HEK293 (cell line): ENCODE data around the gene HS3ST3A1.

Experiments used
- CTCF ChIA-PET: fragments of 350-600 bp; formaldehyde crosslinking; extraction: SDS; loops from one replicate; lab custom pipeline; 2021; ENCODE audit warnings: antibody characterized with exemption; lab: Yijun Ruan, JAX
- POLR2A ChIA-PET: fragments of 300-600 bp; formaldehyde crosslinking; extraction: SDS; loops from one replicate; lab custom pipeline; 2020; ENCODE audit warnings: antibody characterized with exemption, inconsistent platforms; lab: Yijun Ruan, JAX
- H3K27ac ChIP-seq: fragments of 200-500 bp; sonication (Bioruptor generic); 2 replicates; pipeline ENCODE4 v1.5.1; 2014; ENCODE audit warnings: low read depth, low read length, control low read depth, inconsistent platforms; ENCODE audit errors: extremely low read depth
- H3K36me3 ChIP-seq, 2 experiments: fragments of 200-500 bp in 1 of 2; sonication (Bioruptor generic) in 1 of 2; 1 replicate in 1 of 2; 2 replicates in 1 of 2; pipeline ENCODE4 v1.5.1; 2014 to 2017; ENCODE audit warnings: inconsistent platforms in 2 of 2, low read length in 2 of 2; ENCODE audit not compliant: control insufficient read depth in 2 of 2, insufficient read depth in 1 of 2
- H3K4me1 ChIP-seq: fragments of 200-500 bp; sonication (Bioruptor generic); 2 replicates; pipeline ENCODE4 v1.5.1; 2014; ENCODE audit warnings: mild to moderate bottlenecking, low read length, inconsistent platforms; ENCODE audit not compliant: control insufficient read depth, insufficient read depth
- H3K4me3 ChIP-seq: 2 replicates; pipeline ENCODE4 v1.5.1; 2011; ENCODE audit warnings: low read depth, mild to moderate bottlenecking, control low read depth, low read length, moderate library complexity
- H3K9me3 ChIP-seq: fragments of 200-500 bp; sonication (Bioruptor generic); 2 replicates; pipeline ENCODE4 v1.5.1; 2014; ENCODE audit warnings: low read depth, low read length, inconsistent platforms; ENCODE audit not compliant: control insufficient read depth, insufficient read depth
- BCL11A ChIP-seq: fragments of 450-650 bp; formaldehyde crosslinking; IDR thresholded peaks from 2 replicates; pipeline ENCODE4 v1.5.1; 2016; ENCODE audit warnings: low read depth, missing biosample characterization, missing genetic modification characterization
- BCL11B ChIP-seq: fragments of 450-650 bp; formaldehyde crosslinking; IDR thresholded peaks from 2 replicates; pipeline ENCODE4 v1.5.1; 2016; ENCODE audit warnings: low read depth, missing biosample characterization, missing genetic modification characterization
- EGR2 ChIP-seq: fragments of 450-650 bp; formaldehyde crosslinking; IDR thresholded peaks from 2 replicates; pipeline ENCODE4 v1.5.1; 2016; ENCODE audit warnings: low read depth, missing biosample characterization, missing genetic modification characterization
- KLF9 ChIP-seq: fragments of 450-650 bp; formaldehyde crosslinking; IDR thresholded peaks from 2 replicates; pipeline ENCODE4 v1.5.1; 2016; ENCODE audit warnings: missing biosample characterization, missing genetic modification characterization, low read depth
- SCRT2 ChIP-seq: fragments of 450-650 bp; formaldehyde crosslinking; IDR thresholded peaks from 2 replicates; pipeline ENCODE4 v1.5.1; 2016; ENCODE audit warnings: missing biosample characterization, missing genetic modification characterization
- ZBTB20 ChIP-seq: fragments of 450-650 bp; formaldehyde crosslinking; IDR thresholded peaks from 2 replicates; pipeline ENCODE4 v1.5.1; 2016; ENCODE audit warnings: missing biosample characterization, missing genetic modification characterization
- ZBTB8A ChIP-seq: fragments of 450-650 bp; formaldehyde crosslinking; IDR thresholded peaks from 2 replicates; pipeline ENCODE4 v1.5.1; 2016; ENCODE audit warnings: missing biosample characterization, missing genetic modification characterization
- ZEB2 ChIP-seq: fragments of 450-650 bp; formaldehyde crosslinking; IDR thresholded peaks from 2 replicates; pipeline ENCODE4 v1.5.1; 2016; ENCODE audit warnings: missing biosample characterization, missing genetic modification characterization
- ZFP41 ChIP-seq: fragments of 450-650 bp; formaldehyde crosslinking; IDR thresholded peaks from 2 replicates; pipeline ENCODE4 v1.5.1; 2016; ENCODE audit warnings: missing biosample characterization, missing genetic modification characterization, borderline replicate concordance
- ZNF114 ChIP-seq: fragments of 450-650 bp; formaldehyde crosslinking; IDR thresholded peaks from 2 replicates; pipeline ENCODE4 v1.5.0; 2017; ENCODE audit warnings: missing biosample characterization, missing genetic modification characterization
- ZNF174 ChIP-seq: fragments of 450-650 bp; formaldehyde crosslinking; IDR thresholded peaks from 2 replicates; pipeline ENCODE4 v1.5.0; 2017; ENCODE audit warnings: missing biosample characterization, mild to moderate bottlenecking, missing genetic modification characterization
- ZNF19 ChIP-seq: fragments of 450-650 bp; formaldehyde crosslinking; IDR thresholded peaks from 2 replicates; pipeline ENCODE4; 2016; ENCODE audit warnings: missing biosample characterization, missing genetic modification characterization, low read depth
- ZNF223 ChIP-seq: fragments of 450-650 bp; formaldehyde crosslinking; IDR thresholded peaks from 2 replicates; pipeline ENCODE4 v1.5.1; 2016; ENCODE audit warnings: missing biosample characterization, missing genetic modification characterization
- ZNF23 ChIP-seq: fragments of 450-650 bp; formaldehyde crosslinking; IDR thresholded peaks from 2 replicates; pipeline ENCODE4 v1.5.1; 2016; ENCODE audit warnings: missing biosample characterization, missing genetic modification characterization, borderline replicate concordance
- ZNF302 ChIP-seq: fragments of 450-650 bp; formaldehyde crosslinking; IDR thresholded peaks from 2 replicates; pipeline ENCODE4 v1.5.1; 2016; ENCODE audit warnings: missing biosample characterization, missing genetic modification characterization, low read depth
- ZNF366 ChIP-seq: fragments of 450-650 bp; formaldehyde crosslinking; conservative IDR thresholded peaks from 2 replicates; pipeline ENCODE4 v1.5.1; 2016; ENCODE audit warnings: missing biosample characterization, missing genetic modification characterization
- ZNF404 ChIP-seq: fragments of 450-650 bp; formaldehyde crosslinking; IDR thresholded peaks from 2 replicates; pipeline ENCODE4 v1.5.1; 2017; ENCODE audit warnings: missing biosample characterization, missing genetic modification characterization
- ZNF571 ChIP-seq: fragments of 450-650 bp; formaldehyde crosslinking; IDR thresholded peaks from 2 replicates; pipeline ENCODE4 v1.5.0; 2017; ENCODE audit warnings: missing biosample characterization, missing genetic modification characterization
- ZNF791 ChIP-seq: fragments of 450-650 bp; formaldehyde crosslinking; IDR thresholded peaks from 2 replicates; pipeline ENCODE4 v1.5.1; 2016; ENCODE audit warnings: missing biosample characterization, missing genetic modification characterization
- ZSCAN23 ChIP-seq: fragments of 450-650 bp; formaldehyde crosslinking; IDR thresholded peaks from 2 replicates; pipeline ENCODE4 v1.5.1; 2016; ENCODE audit warnings: missing biosample characterization, missing genetic modification characterization
- TF ChIP-seq, protein P1 (sequence below): fragments of 450-650 bp; formaldehyde crosslinking; IDR thresholded peaks from 2 replicates; pipeline ENCODE4 v1.5.1; 2017; ENCODE audit warnings: missing biosample characterization, missing genetic modification characterization
- TF ChIP-seq, protein P2 (sequence below): fragments of 450-650 bp; IDR thresholded peaks from 2 replicates; pipeline ENCODE4 v1.5.1; 2018; ENCODE audit warnings: missing biosample characterization, missing genetic modification characterization
- TF ChIP-seq, protein P3 (sequence below): fragments of 450-650 bp; formaldehyde crosslinking; IDR thresholded peaks from 2 replicates; pipeline ENCODE4 v1.5.1; 2016; ENCODE audit warnings: missing biosample characterization, missing genetic modification characterization, low read depth
- TF ChIP-seq, protein P4 (sequence below): fragments of 450-650 bp; formaldehyde crosslinking; conservative IDR thresholded peaks from 2 replicates; pipeline ENCODE4 v1.5.1; 2016; ENCODE audit warnings: low read depth, missing biosample characterization, missing genetic modification characterization

HS3ST3A1 gene

DNA sequence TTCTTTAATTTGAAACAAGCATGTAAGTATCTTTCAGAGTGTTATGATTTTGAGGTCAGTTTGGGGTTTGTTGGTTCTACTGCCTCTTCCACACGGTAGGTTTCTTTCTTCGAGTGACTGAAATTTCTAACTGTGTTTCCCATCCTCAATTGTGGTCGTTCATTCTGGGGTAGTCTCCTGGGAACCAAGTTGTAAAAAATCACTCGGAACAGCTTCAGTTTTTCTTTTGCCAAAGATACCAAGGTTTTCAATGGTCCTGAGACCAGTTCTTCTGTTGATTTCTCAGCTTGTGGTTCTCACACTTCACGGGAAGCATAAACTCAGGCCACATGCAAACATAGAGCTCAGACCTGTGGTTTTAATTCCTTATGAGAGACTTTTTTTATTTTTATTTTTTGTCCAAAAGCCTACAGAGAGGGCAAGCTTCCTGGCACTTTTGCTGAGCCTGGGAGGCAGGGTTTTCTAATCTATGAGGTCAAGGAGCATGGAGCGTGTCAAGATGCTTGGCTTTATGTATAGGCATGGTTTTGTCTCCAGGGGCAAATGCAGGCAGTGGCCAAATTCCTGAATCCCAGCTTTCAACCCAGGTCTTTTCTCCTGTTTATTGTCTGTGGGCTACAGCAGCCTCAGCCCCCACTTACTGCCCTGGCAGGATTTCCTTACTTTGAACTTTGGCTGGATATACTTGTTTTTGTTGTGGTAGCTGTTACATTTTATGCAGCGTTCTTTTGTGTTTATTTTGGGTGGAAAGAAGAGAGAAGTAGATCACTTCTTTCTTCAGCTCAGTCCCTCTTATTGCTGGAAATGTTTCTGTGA, 32.9 kb downstream of the HS3ST3A1 start (continued):
- TF ChIP-seq ZNF223 (tag by site-specific recombination) (no peak), ZNF366 (tag by site-specific recombination) (no peak)

DNA sequence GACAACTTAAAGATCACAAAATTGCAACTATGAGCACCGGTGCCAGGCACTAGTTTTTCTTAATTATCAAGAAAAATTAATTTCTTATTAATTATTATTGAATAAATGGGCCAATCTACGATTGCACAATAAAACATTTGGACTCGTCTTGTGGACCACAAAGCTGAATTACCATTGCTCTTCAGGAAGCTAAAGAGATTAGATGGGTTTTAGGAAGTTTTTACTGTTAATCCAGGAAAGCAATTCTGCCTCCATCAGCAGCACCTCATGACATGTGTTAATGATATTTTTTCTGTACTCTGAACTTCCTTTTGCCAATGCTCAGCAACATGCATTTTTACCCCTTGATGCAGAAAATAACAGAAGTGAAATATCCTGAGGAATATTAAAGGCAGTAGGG, 37.9 kb downstream of the HS3ST3A1 start:
- ChIA-PET CTCF (no interaction called here), POLR2A (no interaction called here)
- TF ChIP-seq ZNF19 (tag by site-specific recombination) = no peak
- no peak for TF ChIP-seq ZBTB8A (tag by site-specific recombination)
- TF ChIP-seq, protein P1, sequence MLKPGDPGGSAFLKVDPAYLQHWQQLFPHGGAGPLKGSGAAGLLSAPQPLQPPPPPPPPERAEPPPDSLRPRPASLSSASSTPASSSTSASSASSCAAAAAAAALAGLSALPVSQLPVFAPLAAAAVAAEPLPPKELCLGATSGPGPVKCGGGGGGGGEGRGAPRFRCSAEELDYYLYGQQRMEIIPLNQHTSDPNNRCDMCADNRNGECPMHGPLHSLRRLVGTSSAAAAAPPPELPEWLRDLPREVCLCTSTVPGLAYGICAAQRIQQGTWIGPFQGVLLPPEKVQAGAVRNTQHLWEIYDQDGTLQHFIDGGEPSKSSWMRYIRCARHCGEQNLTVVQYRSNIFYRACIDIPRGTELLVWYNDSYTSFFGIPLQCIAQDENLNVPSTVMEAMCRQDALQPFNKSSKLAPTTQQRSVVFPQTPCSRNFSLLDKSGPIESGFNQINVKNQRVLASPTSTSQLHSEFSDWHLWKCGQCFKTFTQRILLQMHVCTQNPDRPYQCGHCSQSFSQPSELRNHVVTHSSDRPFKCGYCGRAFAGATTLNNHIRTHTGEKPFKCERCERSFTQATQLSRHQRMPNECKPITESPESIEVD = 0 out of 2 replicates have a peak, but pooled peaks have one; percentile 5
- no peaks in the 10 kb centered on the region for H3K9me3 ChIP-seq
- no peak overlapping the region for H3K27ac ChIP-seq
- no peaks in the 10 kb centered on the region; a peak in 1 of 3 replicates for H3K36me3 ChIP-seq
- peaks cover 15% of the 10 kb centered on the region for H3K4me1 ChIP-seq
- H3K4me3 ChIP-seq = no peak overlapping the region

DNA sequence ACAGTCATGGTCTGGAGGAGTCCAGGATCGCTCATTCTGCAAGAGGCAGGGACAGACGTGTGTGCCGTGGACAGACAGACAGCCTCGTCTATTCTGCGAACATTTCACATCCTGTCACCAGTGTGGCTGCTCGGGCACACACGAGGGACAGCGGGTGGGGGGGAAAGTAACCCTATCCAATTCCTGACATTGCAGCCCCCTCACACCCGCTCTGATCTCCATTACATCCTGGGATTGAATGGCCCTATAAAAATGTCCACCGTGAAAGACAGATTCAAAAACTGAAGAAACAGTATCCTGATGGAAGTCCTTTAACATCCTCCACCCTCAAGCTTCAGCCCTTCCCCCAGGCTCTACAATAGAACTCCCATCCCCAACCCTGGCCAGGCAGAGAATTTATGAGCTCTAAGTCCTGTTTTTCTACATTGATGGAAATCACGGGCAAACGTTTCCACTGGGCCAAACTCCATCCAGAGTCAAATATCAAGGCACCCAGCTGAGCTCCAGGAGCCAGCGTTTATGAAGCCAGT, 39.4 kb downstream of the HS3ST3A1 start:
- ChIA-PET POLR2A (no interaction called here), CTCF (interaction anchor here (1.0 kb wide), 1 partner anchor 13 kb away, joined by 4 read pairs; no protein-coding TSS in a partner anchor)
- Histone ChIP-seq H3K4me1 (peaks cover 15% of the 10 kb centered on the region), H3K27ac (peak overlapping the region; percentile 62), H3K4me3 (peak overlapping the region; percentile 14), H3K36me3 (no peaks in the 10 kb centered on the region; a peak in 1 of 3 replicates), H3K9me3 (no peaks in the 10 kb centered on the region)
- TF ChIP-seq ZBTB20 (tag by site-specific recombination) = no peak
- no peak for TF ChIP-seq SCRT2 (tag by site-specific recombination)
- no peak for TF ChIP-seq ZNF791 (tag by site-specific recombination)
- no peak for TF ChIP-seq ZNF174
- TF ChIP-seq KLF9 = no peak
- no peak for TF ChIP-seq ZNF114 (tag by site-specific recombination)
- TF ChIP-seq, protein P2, sequence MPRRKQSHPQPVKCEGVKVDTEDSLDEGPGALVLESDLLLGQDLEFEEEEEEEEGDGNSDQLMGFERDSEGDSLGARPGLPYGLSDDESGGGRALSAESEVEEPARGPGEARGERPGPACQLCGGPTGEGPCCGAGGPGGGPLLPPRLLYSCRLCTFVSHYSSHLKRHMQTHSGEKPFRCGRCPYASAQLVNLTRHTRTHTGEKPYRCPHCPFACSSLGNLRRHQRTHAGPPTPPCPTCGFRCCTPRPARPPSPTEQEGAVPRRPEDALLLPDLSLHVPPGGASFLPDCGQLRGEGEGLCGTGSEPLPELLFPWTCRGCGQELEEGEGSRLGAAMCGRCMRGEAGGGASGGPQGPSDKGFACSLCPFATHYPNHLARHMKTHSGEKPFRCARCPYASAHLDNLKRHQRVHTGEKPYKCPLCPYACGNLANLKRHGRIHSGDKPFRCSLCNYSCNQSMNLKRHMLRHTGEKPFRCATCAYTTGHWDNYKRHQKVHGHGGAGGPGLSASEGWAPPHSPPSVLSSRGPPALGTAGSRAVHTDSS (tag by site-specific recombination) = no peak
- peak; percentile 19; the same call in 1 of the 2 replicates for TF ChIP-seq ZNF366 (tag by site-specific recombination)
- no peak for TF ChIP-seq ZNF23 (tag by site-specific recombination)
- no peak for TF ChIP-seq ZNF571 (tag by site-specific recombination)
- no peak for TF ChIP-seq ZFP41
- 0 out of 2 replicates have a peak, but pooled peaks have one; percentile 31 for TF ChIP-seq ZEB2
- TF ChIP-seq ZNF302 (tag by site-specific recombination) = no peak
- TF ChIP-seq ZNF404 (tag by site-specific recombination) = no peak
- TF ChIP-seq, protein P3, sequence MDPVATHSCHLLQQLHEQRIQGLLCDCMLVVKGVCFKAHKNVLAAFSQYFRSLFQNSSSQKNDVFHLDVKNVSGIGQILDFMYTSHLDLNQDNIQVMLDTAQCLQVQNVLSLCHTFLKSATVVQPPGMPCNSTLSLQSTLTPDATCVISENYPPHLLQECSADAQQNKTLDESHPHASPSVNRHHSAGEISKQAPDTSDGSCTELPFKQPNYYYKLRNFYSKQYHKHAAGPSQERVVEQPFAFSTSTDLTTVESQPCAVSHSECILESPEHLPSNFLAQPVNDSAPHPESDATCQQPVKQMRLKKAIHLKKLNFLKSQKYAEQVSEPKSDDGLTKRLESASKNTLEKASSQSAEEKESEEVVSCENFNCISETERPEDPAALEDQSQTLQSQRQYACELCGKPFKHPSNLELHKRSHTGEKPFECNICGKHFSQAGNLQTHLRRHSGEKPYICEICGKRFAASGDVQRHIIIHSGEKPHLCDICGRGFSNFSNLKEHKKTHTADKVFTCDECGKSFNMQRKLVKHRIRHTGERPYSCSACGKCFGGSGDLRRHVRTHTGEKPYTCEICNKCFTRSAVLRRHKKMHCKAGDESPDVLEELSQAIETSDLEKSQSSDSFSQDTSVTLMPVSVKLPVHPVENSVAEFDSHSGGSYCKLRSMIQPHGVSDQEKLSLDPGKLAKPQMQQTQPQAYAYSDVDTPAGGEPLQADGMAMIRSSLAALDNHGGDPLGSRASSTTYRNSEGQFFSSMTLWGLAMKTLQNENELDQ (tag by site-specific recombination) = no peak
- no peak for TF ChIP-seq ZSCAN23 (tag by site-specific recombination)
- no peak for TF ChIP-seq BCL11B (tag by site-specific recombination)
- TF ChIP-seq, protein P4, sequence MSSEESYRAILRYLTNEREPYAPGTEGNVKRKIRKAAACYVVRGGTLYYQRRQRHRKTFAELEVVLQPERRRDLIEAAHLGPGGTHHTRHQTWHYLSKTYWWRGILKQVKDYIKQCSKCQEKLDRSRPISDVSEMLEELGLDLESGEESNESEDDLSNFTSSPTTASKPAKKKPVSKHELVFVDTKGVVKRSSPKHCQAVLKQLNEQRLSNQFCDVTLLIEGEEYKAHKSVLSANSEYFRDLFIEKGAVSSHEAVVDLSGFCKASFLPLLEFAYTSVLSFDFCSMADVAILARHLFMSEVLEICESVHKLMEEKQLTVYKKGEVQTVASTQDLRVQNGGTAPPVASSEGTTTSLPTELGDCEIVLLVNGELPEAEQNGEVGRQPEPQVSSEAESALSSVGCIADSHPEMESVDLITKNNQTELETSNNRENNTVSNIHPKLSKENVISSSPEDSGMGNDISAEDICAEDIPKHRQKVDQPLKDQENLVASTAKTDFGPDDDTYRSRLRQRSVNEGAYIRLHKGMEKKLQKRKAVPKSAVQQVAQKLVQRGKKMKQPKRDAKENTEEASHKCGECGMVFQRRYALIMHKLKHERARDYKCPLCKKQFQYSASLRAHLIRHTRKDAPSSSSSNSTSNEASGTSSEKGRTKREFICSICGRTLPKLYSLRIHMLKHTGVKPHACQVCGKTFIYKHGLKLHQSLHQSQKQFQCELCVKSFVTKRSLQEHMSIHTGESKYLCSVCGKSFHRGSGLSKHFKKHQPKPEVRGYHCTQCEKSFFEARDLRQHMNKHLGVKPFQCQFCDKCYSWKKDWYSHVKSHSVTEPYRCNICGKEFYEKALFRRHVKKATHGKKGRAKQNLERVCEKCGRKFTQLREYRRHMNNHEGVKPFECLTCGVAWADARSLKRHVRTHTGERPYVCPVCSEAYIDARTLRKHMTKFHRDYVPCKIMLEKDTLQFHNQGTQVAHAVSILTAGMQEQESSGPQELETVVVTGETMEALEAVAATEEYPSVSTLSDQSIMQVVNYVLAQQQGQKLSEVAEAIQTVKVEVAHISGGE (tag by site-specific recombination) = no peak
- no peak for TF ChIP-seq EGR2 (tag by site-specific recombination)
- no peak for TF ChIP-seq BCL11A (tag by site-specific recombination)
